Tibial nerve (tissue), 4 donors: Measurements from ENCODE around the gene FBXL15. TPM values are rescaled to one million over a fixed set of nuclear protein-coding genes. Genes with fewer than 3 reads are reported as not detected.
"Not testable (repeated sequence)": the region's sequence is repeated elsewhere in the genome, so short reads cannot be mapped to it uniquely, and the experiment has no call there.

ENCODE experiments used
- DNase-seq, 2 donors: peaks; one replicate each; pipeline ENCODE4 v3.0.0-alpha.2; 2019; ENCODE audit warnings: low spot score in 2 of 2
- H3K27ac ChIP-seq, 4 donors: fragments of 200-600 bp; sonication (generic) in 3 of 4; one replicate each; pipeline ENCODE4 v1.5.1; 2017 to 2019; ENCODE audit warnings: mild to moderate bottlenecking in 1 of 4
- H3K27me3 ChIP-seq, 2 donors: fragments of 200-600 bp; sonication (generic) in 1 of 2; one replicate each; pipeline versions ENCODE4 v1.5.1 to v1.6.0; 2017 to 2019
- H3K36me3 ChIP-seq, 3 donors: fragments of 200-600 bp; sonication (generic); one replicate each; pipeline ENCODE4 v1.5.1; 2018 to 2019
- H3K4me1 ChIP-seq, 4 donors: fragments of 200-600 bp; sonication (generic) in 3 of 4; one replicate each; pipeline ENCODE4 v1.5.1; 2017 to 2019
- H3K4me3 ChIP-seq, 4 donors: fragments of 200-600 bp; sonication (generic) in 3 of 4; one replicate each; pipeline ENCODE4 v1.5.1; 2017 to 2019; ENCODE audit warnings: mild to moderate bottlenecking in 1 of 4, moderate library complexity in 1 of 4
- H3K9me3 ChIP-seq, 4 donors: fragments of 200-600 bp; sonication (generic) in 3 of 4; one replicate each; pipeline ENCODE4 v1.5.1; 2017 to 2019
- CTCF ChIP-seq, 5 experiments: fragments of 200-600 bp in 3 of 5; fragments of 450-650 bp in 2 of 5; sonication (generic) in 3 of 5; IDR thresholded peaks; one replicate each; pipeline ENCODE4 v1.5.1; 2016 to 2019; ENCODE audit warnings: antibody characterized with exemption in 5 of 5, mild to moderate bottlenecking in 3 of 5, moderate library complexity in 2 of 5
- EP300 ChIP-seq, 2 donors: sonication (generic); formaldehyde crosslinking; IDR thresholded peaks; one replicate each; pipeline ENCODE4 v1.6.1; 2017; ENCODE audit warnings: antibody characterized with exemption in 2 of 2, mild to moderate bottlenecking in 1 of 2
- POLR2A ChIP-seq, 2 donors: fragments of 450-650 bp; IDR thresholded peaks; one replicate each; pipeline ENCODE4 v1.6.1; 2017; ENCODE audit warnings: antibody characterized with exemption in 2 of 2, mild to moderate bottlenecking in 2 of 2, moderate library complexity in 2 of 2
- WGBS, 2 donors: methylation state at CpG; one replicate each; pipeline ENCODE4 v1.1.5; 2018; 5-methylcytosine and 5-hydroxymethylcytosine counted together
- total RNA-seq, 4 donors: library from RNA; depleted of rRNA; stranded (reverse); fragments of >200 nt; gene quantifications; one replicate each; pipeline ENCODE4 v1.1.0, GENCODE V29; 2016

FBXL15 gene
- total RNA-seq, 4 donors from 2014 or later: 25.8 to 51.1 (median 46.2) TPM

- peaks cover 0 to 23% (median 7%) of the 10 kb centered on the region in 4 donors for H3K4me1 ChIP-seq
- WGBS, 2 donors: 1 to 2% methylated on average over 10 to 14 of the region's 104 CpGs
- H3K27me3 ChIP-seq: no peaks in the 10 kb centered on the region
- no peaks in the 10 kb centered on the region for H3K9me3 ChIP-seq
- H3K27ac ChIP-seq: peak overlapping the region; percentile 55 to 88 (median 84)
- TF ChIP-seq EP300 (IDR thresholded peaks at IDR 0.05) (peak in 1 of 2 donors; percentile 32), POLR2A (IDR thresholded peaks at IDR 0.05) (peak; percentile 62 to 77), CTCF (IDR thresholded peaks at IDR 0.05) (no peak)
- peak overlapping the region; percentile 64 to 85 (median 78) for H3K4me3 ChIP-seq
- no peaks in the 10 kb centered on the region for H3K36me3 ChIP-seq
- peak; percentile 31 to 38 for DNase-seq
Measured at GRCh38 chr10:102450374-102451104, 29.9 kb downstream of the FBXL15 start.

- no peak for DNase-seq
- peak within 1 kb of the TSS; percentile 64 to 85 (median 78) for H3K4me3 ChIP-seq
- H3K27me3 ChIP-seq: no peaks in the 10 kb centered on the region
- H3K36me3 ChIP-seq: peaks cover 0 to 5% (median 0%) of the 10 kb centered on the region in 3 donors
- H3K4me1 ChIP-seq: peaks cover 0 to 23% (median 7%) of the 10 kb centered on the region in 4 donors
- H3K27ac ChIP-seq: peak within 1 kb of the TSS; percentile 55 to 88 (median 82)
- WGBS, 2 donors: 23 to 26% methylated on average over 22 to 27 of the region's 28 CpGs
- TF ChIP-seq POLR2A (IDR thresholded peaks at IDR 0.05) (no peak), EP300 (IDR thresholded peaks at IDR 0.05) (no peak), CTCF (IDR thresholded peaks at IDR 0.05) (no peak)
- no peaks in the 10 kb centered on the region for H3K9me3 ChIP-seq
Measured at GRCh38 chr10:102451105-102451969, 30.7 kb downstream of the FBXL15 start, which contains the start of gene C10orf95. Gene C10orf95 (minus strand): TSS chr10:102451543. CDS start chr10:102451093, 450 bp downstream.

GRCh38 chr10:102452672-102453340, 32.2 kb downstream of the FBXL15 start:
- H3K9me3 ChIP-seq: no peaks in the 10 kb centered on the region
- peaks cover 0 to 23% (median 7%) of the 10 kb centered on the region in 4 donors for H3K4me1 ChIP-seq
- TF ChIP-seq EP300 (IDR thresholded peaks at IDR 0.05) (peak in 1 of 2 donors; percentile 61), CTCF (IDR thresholded peaks at IDR 0.05) (no peak)
- peak overlapping the region in 2 of 4 donors; percentile 65 to 78 for H3K27ac ChIP-seq
- no peaks in the 10 kb centered on the region for H3K27me3 ChIP-seq
- 34 to 39% methylated on average over 3 of the region's 3 CpGs for WGBS, 2 donors
- no peak overlapping the region for H3K4me3 ChIP-seq
- peaks cover 0 to 6% (median 0%) of the 10 kb centered on the region in 3 donors for H3K36me3 ChIP-seq
- peak in 1 of 2 donors; percentile 53 for DNase-seq

- 70 to 77% methylated on average over 5 of the region's 5 CpGs for WGBS, 2 donors
- peak overlapping the region in 2 of 4 donors; percentile 65 to 78 for H3K27ac ChIP-seq
- H3K4me1 ChIP-seq: peaks cover 0 to 23% (median 7%) of the 10 kb centered on the region in 4 donors
- DNase-seq: no peak
- TF ChIP-seq CTCF (IDR thresholded peaks at IDR 0.05) (no peak), EP300 (IDR thresholded peaks at IDR 0.05) (no peak), POLR2A (IDR thresholded peaks at IDR 0.05) (no peak)
- H3K9me3 ChIP-seq: no peaks in the 10 kb centered on the region
- no peak overlapping the region for H3K4me3 ChIP-seq
- peaks cover 0 to 6% (median 0%) of the 10 kb centered on the region in 3 donors for H3K36me3 ChIP-seq
- H3K27me3 ChIP-seq: no peaks in the 10 kb centered on the region
Measured at GRCh38 chr10:102453502-102453901, 32.9 kb downstream of the FBXL15 start.

GRCh38 chr10:102454662-102455487, 34.2 kb downstream of the FBXL15 start:
- H3K36me3 ChIP-seq, H3K27me3 ChIP-seq, DNase-seq, H3K4me3 ChIP-seq, H3K9me3 ChIP-seq, H3K27ac ChIP-seq: not testable (repeated sequence)
- WGBS, 2 donors: 58 to 75% methylated on average over 13 of the region's 13 CpGs
- peaks cover 0 to 19% (median 5%) of the 10 kb centered on the region in 4 donors for H3K4me1 ChIP-seq
